Right atrium auricular region (tissue), 2 donors: ENCODE results near the gene CDK5RAP1. TPM values are rescaled to one million over a fixed set of nuclear protein-coding genes. Genes with fewer than 3 reads are reported as not detected.

Experiments
- DNase-seq: peaks from one replicate; pipeline ENCODE4 v3.0.0-alpha.2; 2019; ENCODE audit warnings: low spot score
- H3K27ac ChIP-seq, 2 donors: fragments of 200-600 bp; sonication (generic); 1 replicate in 1 of 2; 2 replicates in 1 of 2; pipeline ENCODE4 v1.5.1; 2016 to 2019
- H3K27me3 ChIP-seq, 2 donors: fragments of 200-600 bp; sonication (generic); one replicate each; pipeline versions ENCODE4 v1.5.1 to v1.6.0; 2017 to 2019
- H3K36me3 ChIP-seq: fragments of 200-600 bp; sonication (generic); one replicate; pipeline ENCODE4 v1.5.1; 2016
- H3K4me1 ChIP-seq, 2 donors: fragments of 200-600 bp; sonication (generic); one replicate each; pipeline versions ENCODE4 v1.5.1 to v1.6.0; 2017 to 2019
- H3K4me3 ChIP-seq, 2 donors: fragments of 200-600 bp; sonication (generic); 1 replicate in 1 of 2; 2 replicates in 1 of 2; pipeline ENCODE4 v1.5.1; 2017 to 2019; ENCODE audit warnings: mild to moderate bottlenecking in 1 of 2, moderate library complexity in 1 of 2
- H3K9me3 ChIP-seq, 2 donors: fragments of 200-600 bp; sonication (generic); one replicate each; pipeline ENCODE4 v1.5.1; 2019
- total RNA-seq, 2 donors: library from RNA; depleted of rRNA; stranded (reverse); fragments of >200 nt; gene quantifications; one replicate each; pipeline ENCODE4 v1.1.0, GENCODE V29; 2016
- TF ChIP-seq, protein P1 (sequence below), 2 donors: fragments of 200-600 bp; sonication (generic); IDR thresholded peaks; one replicate each; pipeline ENCODE4 v1.5.1; 2019; ENCODE audit warnings: antibody characterized with exemption in 2 of 2

The CDK5RAP1 gene
- total RNA-seq, 2 donors from 2014 or later = 13.9 to 22.8 TPM

DNA sequence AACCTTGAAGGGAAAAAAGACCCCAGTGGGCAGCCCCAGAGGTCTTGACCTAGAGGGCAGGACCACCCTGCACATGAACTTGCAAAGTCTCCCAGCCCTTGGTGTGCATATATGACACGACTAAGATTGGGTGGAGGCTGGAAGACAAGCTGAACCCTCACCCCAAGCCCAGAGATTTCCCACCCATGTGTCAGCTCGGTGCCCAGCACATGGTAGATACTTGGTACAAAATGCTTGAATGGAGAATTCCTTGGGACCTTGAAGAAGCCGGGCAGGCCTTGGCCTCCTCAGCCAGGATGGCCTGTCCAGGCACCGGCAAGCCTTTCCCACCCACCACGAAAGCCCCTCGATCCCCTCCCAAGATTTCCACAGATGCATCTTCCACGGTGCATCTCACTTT is 67.7 kb downstream of the CDK5RAP1 start:
- Histone ChIP-seq H3K9me3 (no peaks in the 10 kb centered on the region), H3K27ac (no peak overlapping the region), H3K36me3 (no peaks in the 10 kb centered on the region), H3K4me3 (no peak overlapping the region), H3K4me1 (no peaks in the 10 kb centered on the region), H3K27me3 (no peaks in the 10 kb centered on the region)
- no peak for DNase-seq
- TF ChIP-seq, protein P1, sequence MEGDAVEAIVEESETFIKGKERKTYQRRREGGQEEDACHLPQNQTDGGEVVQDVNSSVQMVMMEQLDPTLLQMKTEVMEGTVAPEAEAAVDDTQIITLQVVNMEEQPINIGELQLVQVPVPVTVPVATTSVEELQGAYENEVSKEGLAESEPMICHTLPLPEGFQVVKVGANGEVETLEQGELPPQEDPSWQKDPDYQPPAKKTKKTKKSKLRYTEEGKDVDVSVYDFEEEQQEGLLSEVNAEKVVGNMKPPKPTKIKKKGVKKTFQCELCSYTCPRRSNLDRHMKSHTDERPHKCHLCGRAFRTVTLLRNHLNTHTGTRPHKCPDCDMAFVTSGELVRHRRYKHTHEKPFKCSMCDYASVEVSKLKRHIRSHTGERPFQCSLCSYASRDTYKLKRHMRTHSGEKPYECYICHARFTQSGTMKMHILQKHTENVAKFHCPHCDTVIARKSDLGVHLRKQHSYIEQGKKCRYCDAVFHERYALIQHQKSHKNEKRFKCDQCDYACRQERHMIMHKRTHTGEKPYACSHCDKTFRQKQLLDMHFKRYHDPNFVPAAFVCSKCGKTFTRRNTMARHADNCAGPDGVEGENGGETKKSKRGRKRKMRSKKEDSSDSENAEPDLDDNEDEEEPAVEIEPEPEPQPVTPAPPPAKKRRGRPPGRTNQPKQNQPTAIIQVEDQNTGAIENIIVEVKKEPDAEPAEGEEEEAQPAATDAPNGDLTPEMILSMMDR (IDR thresholded peaks at IDR 0.05) = no peak

DNA sequence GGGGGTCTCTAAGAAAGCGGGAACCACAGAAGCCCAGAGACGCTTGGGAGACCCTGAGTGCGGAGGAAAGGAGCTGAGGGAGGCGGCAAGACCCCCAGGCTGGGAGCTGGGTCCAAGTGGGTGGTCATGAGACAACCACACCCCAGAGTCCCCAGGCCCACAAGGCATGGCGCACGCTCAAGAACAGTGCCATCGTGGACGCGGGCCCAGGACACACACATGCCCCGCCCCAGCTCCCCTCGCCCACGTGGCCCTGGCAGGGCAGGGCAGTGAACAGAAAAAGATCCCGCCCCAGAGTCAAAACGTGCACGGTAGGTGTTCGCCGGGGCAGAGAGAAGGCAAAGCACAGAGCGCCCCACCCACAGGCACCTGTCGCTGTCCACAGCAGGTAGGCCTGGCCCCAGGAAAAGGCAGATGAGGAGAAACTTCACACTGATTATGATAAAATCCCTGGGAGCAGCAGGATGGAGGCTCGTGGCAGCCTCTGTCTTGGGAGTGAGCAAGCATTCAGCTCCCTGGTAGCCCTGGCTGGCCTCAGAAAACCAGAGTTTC is 68.3 kb downstream of the CDK5RAP1 start:
- Histone ChIP-seq H3K4me3 (no peak overlapping the region), H3K36me3 (no peaks in the 10 kb centered on the region), H3K9me3 (no peaks in the 10 kb centered on the region), H3K27ac (no peak overlapping the region), H3K4me1 (no peaks in the 10 kb centered on the region), H3K27me3 (no peaks in the 10 kb centered on the region)
- DNase-seq = no peak
- TF ChIP-seq, protein P1 (IDR thresholded peaks at IDR 0.05) = no peak

DNA sequence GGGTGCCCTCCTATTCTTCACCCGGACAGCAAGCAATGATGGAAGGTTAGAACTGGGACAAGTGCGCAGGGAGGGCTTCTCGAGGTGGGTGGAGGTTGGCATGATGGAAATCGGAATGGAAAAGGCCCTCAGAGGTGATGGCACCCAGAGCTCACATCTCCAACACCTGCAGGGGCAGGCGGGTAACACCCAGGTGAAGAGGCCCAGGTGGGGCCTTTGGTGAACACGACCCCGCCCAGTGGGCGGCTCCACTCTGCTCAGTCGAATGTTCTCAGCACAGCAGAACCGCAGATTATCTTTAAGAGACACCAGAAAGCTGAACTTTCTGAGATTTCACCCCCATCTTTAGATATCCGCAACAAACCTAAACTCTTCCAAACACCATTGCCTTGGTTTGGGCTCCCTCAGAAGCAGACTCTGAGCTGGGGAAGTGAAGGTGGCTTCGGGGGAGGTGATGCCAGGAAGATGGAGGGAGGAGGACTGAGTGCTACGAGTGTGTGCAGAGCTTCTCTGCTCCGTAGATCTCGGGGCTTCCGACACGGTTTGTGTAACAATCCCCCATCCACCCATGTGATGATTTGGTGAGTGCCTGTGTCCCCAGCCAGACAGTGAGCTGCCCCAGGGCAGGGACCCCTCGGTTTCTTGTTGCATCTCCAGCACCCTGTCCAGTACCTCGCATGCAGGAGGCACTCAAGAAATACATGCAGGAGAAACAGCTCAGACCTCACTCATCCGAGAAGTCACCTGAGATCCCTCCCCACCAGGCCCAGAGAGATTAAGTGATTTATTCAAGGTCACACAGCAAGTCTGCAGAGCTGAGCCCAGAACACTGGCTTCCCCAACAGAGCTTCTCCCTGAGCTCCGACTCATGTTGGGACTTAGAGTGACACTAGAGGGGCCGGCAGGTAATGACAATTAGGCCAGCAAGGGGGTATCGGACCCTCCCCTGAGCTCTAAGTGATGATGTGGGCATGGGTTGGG is 72.9 kb downstream of the CDK5RAP1 start:
- TF ChIP-seq, protein P1 (IDR thresholded peaks at IDR 0.05) = no peak
- Histone ChIP-seq H3K9me3 (no peaks in the 10 kb centered on the region), H3K36me3 (no peaks in the 10 kb centered on the region), H3K27ac (no peak overlapping the region), H3K27me3 (no peaks in the 10 kb centered on the region), H3K4me3 (no peak overlapping the region), H3K4me1 (no peaks in the 10 kb centered on the region)
- no peak for DNase-seq

DNA sequence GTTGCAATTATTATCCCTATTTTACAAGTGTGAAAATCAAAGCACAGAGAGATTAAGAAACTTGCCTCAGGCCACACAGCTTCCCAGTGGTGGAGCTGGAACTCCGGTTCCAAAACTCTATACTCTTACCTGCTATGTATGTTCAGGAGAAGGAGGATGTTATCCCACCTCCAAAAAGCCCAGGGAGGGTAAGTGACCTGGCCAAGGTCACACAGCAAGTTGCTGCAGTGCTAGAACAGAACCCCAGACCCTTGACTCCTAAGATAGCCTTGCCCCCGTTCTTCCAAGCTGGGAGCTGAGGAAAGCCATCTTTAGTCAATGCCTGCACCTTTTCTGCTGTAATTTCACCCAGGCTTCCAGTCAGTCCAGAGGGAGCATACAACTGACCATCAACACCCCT is 76.0 kb downstream of the CDK5RAP1 start:
- no peak for DNase-seq
- no peak overlapping the region for H3K4me3 ChIP-seq
- no peaks in the 10 kb centered on the region for H3K4me1 ChIP-seq
- H3K9me3 ChIP-seq = no peaks in the 10 kb centered on the region
- no peaks in the 10 kb centered on the region for H3K27me3 ChIP-seq
- H3K27ac ChIP-seq = no peak overlapping the region
- no peaks in the 10 kb centered on the region for H3K36me3 ChIP-seq
- TF ChIP-seq, protein P1 (IDR thresholded peaks at IDR 0.05) = no peak

DNA sequence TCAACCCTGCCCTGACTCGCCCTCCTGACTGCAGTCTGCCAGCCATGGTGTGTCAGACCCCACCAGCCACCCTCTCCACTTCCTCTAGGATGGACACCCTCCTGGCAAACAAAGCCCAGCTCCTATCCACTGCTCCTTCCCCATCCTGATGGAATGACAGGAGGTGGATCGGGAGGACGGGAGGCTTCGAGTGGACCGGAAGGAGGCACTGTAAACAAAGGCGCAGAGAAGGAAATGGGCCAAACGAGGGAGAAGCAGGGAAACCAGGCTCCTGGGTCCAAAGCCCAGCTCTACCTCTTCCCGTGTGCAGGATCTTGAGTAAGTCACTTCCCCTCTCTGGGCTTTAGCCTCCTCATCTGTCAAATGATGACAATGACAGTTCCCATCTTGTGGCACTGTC is 78.1 kb downstream of the CDK5RAP1 start:
- TF ChIP-seq, protein P1 (IDR thresholded peaks at IDR 0.05) = no peak
- Histone ChIP-seq H3K9me3 (no peaks in the 10 kb centered on the region), H3K4me1 (no peaks in the 10 kb centered on the region), H3K4me3 (no peak overlapping the region), H3K36me3 (no peaks in the 10 kb centered on the region), H3K27ac (no peak overlapping the region), H3K27me3 (no peaks in the 10 kb centered on the region)
- no peak for DNase-seq
